Peyer's patch (tissue), 4 donors: ENCODE data around the gene KLHL13. TPM values are rescaled to one million over a fixed set of nuclear protein-coding genes. Genes with fewer than 3 reads are reported as not detected.
"Not testable (repeated sequence)": the region's sequence is repeated elsewhere in the genome, so short reads cannot be mapped to it uniquely, and the experiment has no call there.

ENCODE experiments used
- DNase-seq, 3 donors: peaks; one replicate each; pipeline ENCODE4 v3.0.0-alpha.2; 2017 to 2019
- H3K27ac ChIP-seq, 4 donors: fragments of 200-600 bp; sonication (generic); one replicate each; pipeline ENCODE4 v1.5.1; 2016 to 2019
- H3K27me3 ChIP-seq, 2 donors: fragments of 200-600 bp; sonication (generic); one replicate each; pipeline ENCODE4 v1.5.1; 2019
- H3K36me3 ChIP-seq, 3 donors: fragments of 200-600 bp; sonication (generic); one replicate each; pipeline ENCODE4 v1.5.1; 2016 to 2019
- H3K4me1 ChIP-seq, 4 donors: fragments of 200-600 bp; sonication (generic); one replicate each; pipeline ENCODE4 v1.5.1; 2016 to 2019
- H3K4me3 ChIP-seq, 4 donors: fragments of 200-600 bp; sonication (generic); 1 replicate in 3 of 4; 2 replicates in 1 of 4; pipeline ENCODE4 v1.5.1; 2016 to 2019; ENCODE audit warnings: mild to moderate bottlenecking in 1 of 4
- H3K9me3 ChIP-seq, 4 donors: fragments of 200-600 bp; sonication (generic); one replicate each; pipeline ENCODE4 v1.5.1; 2016 to 2019; ENCODE audit warnings: mild to moderate bottlenecking in 1 of 4
- POLR2A ChIP-seq, 2 donors: fragments of 450-650 bp; IDR thresholded peaks; one replicate each; pipeline ENCODE4 v1.5.1; 2017; ENCODE audit warnings: antibody characterized with exemption in 2 of 2, mild to moderate bottlenecking in 2 of 2, moderate library complexity in 2 of 2
- total RNA-seq, 4 donors: library from RNA; depleted of rRNA; stranded (reverse); fragments of >200 nt; gene quantifications; one replicate each; pipeline ENCODE4 v1.1.0, GENCODE V29; 2016
- TF ChIP-seq, protein P1 (sequence below), 6 experiments: fragments of 450-650 bp in 4 of 6; fragments of 200-600 bp in 2 of 6; sonication (generic) in 1 of 6; IDR thresholded peaks; one replicate each; pipeline ENCODE4 v1.5.1; 2017 to 2019; ENCODE audit warnings: antibody characterized with exemption in 6 of 6, mild to moderate bottlenecking in 3 of 6, moderate library complexity in 1 of 6

Gene KLHL13
- total RNA-seq, 4 donors from 2014 or later, result 4.0 to 14.0 (median 8.1) TPM

DNA sequence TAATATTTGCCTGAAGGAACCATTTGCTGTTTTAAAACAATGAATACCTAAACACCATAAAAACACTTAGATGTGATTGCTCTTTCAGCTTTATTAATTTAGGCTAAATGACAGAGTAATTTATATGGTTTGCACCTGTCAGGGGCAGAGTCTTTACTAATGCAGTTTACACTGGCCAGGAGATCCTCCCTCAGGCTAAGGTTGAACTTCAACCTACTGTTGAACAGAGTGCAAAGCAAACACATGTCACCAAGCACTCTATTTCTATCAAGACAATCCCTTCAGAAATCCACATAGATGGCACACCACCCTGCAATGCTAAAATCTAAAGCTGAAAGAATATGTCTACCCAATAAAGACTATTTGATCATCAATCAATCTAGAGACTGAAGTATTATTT is 147.3 kb downstream of the KLHL13 start:
- Histone ChIP-seq H3K4me1 (no peaks in the 10 kb centered on the region), H3K9me3 (no peaks in the 10 kb centered on the region), H3K36me3 (no peaks in the 10 kb centered on the region), H3K27me3 (no peaks in the 10 kb centered on the region), H3K4me3 (no peak overlapping the region), H3K27ac (peak overlapping the region in 2 of 4 donors; percentile 38 to 54)
- DNase-seq, result no peak
- no peak for TF ChIP-seq POLR2A (IDR thresholded peaks at IDR 0.05)
- TF ChIP-seq, protein P1, sequence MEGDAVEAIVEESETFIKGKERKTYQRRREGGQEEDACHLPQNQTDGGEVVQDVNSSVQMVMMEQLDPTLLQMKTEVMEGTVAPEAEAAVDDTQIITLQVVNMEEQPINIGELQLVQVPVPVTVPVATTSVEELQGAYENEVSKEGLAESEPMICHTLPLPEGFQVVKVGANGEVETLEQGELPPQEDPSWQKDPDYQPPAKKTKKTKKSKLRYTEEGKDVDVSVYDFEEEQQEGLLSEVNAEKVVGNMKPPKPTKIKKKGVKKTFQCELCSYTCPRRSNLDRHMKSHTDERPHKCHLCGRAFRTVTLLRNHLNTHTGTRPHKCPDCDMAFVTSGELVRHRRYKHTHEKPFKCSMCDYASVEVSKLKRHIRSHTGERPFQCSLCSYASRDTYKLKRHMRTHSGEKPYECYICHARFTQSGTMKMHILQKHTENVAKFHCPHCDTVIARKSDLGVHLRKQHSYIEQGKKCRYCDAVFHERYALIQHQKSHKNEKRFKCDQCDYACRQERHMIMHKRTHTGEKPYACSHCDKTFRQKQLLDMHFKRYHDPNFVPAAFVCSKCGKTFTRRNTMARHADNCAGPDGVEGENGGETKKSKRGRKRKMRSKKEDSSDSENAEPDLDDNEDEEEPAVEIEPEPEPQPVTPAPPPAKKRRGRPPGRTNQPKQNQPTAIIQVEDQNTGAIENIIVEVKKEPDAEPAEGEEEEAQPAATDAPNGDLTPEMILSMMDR (IDR thresholded peaks at IDR 0.05), result no peak

DNA sequence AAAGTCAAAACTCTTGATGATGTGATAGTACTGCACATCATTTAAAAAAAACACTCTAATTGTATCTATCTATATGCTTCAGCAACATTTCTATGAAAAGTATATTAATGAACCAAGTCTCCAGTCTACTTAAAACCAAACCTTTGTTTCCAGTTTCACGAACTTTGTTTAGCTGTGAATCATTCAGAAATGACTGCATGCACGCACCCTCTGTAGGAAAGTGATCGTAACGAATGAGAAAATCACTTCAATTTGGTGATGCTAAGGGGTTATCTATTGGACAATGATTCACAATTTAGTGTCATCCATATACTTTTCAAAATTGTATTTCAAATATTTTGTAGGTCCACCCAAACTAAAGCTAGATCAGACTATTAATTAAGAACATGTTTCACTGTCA is 157.6 kb downstream of the KLHL13 start:
- H3K4me1 ChIP-seq, result no peaks in the 10 kb centered on the region
- DNase-seq, result no peak
- no peak for TF ChIP-seq POLR2A (IDR thresholded peaks at IDR 0.05)
- TF ChIP-seq, protein P1 (IDR thresholded peaks at IDR 0.05), result no peak
- H3K27me3 ChIP-seq, result no peaks in the 10 kb centered on the region
- no peak overlapping the region for H3K27ac ChIP-seq
- no peaks in the 10 kb centered on the region for H3K9me3 ChIP-seq
- no peaks in the 10 kb centered on the region for H3K36me3 ChIP-seq
- no peak overlapping the region for H3K4me3 ChIP-seq

DNA sequence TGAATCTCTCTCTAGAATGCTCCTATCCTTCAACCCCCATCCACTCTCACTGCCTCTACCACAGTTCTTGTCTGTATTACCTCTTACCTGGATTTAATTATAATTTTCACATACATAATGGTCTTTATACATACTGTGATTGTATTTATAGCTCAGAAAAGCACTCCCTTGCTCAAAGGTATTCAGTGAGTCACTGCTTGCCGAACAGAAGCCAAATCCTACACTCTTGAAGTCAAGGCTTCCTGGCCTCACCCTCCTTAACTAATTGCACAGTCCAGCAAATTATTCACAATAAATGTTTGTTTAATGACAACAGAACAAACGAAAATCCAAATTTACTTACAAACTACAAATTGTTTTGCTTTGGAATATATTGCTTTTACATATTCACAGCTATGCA is 159.5 kb downstream of the KLHL13 start:
- no peaks in the 10 kb centered on the region for H3K36me3 ChIP-seq
- no peak overlapping the region for H3K27ac ChIP-seq
- TF ChIP-seq, protein P1 (IDR thresholded peaks at IDR 0.05), result no peak
- TF ChIP-seq POLR2A (IDR thresholded peaks at IDR 0.05), result no peak
- no peak overlapping the region for H3K4me3 ChIP-seq
- H3K4me1 ChIP-seq, result no peaks in the 10 kb centered on the region
- DNase-seq, result no peak
- no peaks in the 10 kb centered on the region for H3K9me3 ChIP-seq
- no peaks in the 10 kb centered on the region for H3K27me3 ChIP-seq

DNA sequence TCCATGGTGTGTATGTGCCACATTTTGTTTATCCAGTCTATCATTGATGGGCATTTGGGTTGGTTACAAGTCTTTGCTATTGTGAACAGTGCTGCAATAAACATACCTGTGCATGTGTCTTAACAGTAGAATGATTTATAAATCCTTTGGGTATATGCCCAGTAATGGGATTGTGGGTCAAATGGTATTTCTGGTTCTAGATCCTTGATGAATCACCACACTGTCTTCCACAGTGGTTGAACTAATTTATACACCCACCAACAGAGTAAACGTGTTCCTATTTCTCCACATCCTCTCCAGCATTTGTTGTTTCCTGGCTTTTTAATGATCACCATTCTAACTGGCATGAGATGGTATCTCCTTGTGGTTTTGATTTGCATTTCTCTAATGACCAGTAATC is 177.3 kb downstream of the KLHL13 start:
- not testable (repeated sequence) for H3K36me3 ChIP-seq, DNase-seq, H3K4me3 ChIP-seq, H3K9me3 ChIP-seq, H3K4me1 ChIP-seq, H3K27me3 ChIP-seq, H3K27ac ChIP-seq

DNA sequence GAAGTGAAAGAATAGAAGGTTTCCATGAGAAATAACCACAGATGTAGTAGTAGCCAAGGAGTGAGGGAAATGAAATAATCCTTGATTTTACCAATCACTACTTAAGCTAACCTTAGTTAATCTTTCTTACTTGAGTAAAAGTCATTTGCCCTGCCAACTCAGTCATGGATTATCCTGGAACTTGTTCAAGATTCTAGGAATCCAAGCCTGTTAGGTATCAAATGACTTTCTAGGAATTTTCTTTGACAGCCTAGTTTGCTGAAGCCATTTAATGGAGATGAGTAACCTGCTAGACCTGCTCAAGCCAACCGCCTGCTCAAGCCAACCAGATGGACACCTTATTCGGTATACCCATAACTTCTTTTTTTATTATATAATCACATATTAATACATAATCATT is 180.5 kb downstream of the KLHL13 start:
- H3K36me3 ChIP-seq, result no peaks in the 10 kb centered on the region
- H3K4me3 ChIP-seq, result no peak overlapping the region
- H3K27ac ChIP-seq, result no peak overlapping the region
- no peaks in the 10 kb centered on the region for H3K27me3 ChIP-seq
- no peak for TF ChIP-seq POLR2A (IDR thresholded peaks at IDR 0.05)
- TF ChIP-seq, protein P1 (IDR thresholded peaks at IDR 0.05), result no peak
- H3K9me3 ChIP-seq, result no peaks in the 10 kb centered on the region
- H3K4me1 ChIP-seq, result no peaks in the 10 kb centered on the region
- no peak for DNase-seq

DNA sequence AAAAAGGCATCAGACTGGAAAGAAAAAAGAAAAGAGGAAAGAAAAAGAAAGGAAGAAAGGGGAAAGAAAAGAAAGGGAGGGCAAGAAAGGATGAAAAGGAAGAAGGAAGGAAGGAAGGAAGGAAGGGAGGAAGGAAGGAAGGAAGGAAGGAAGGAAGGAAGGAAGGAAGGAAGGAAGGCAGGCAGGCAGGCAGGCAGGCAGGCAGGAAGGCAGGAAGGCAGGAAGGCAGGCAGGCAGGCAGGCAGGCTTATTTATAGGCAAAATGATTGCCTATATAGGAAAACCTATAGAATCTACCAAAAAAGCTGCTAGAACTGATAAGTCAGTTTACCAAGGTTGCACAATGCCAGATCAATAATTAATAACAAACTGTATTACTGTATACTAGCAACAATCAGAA is 186.5 kb downstream of the KLHL13 start:
- not testable (repeated sequence) for H3K36me3 ChIP-seq, H3K4me3 ChIP-seq, H3K27me3 ChIP-seq, H3K27ac ChIP-seq, H3K4me1 ChIP-seq, H3K9me3 ChIP-seq, DNase-seq

DNA sequence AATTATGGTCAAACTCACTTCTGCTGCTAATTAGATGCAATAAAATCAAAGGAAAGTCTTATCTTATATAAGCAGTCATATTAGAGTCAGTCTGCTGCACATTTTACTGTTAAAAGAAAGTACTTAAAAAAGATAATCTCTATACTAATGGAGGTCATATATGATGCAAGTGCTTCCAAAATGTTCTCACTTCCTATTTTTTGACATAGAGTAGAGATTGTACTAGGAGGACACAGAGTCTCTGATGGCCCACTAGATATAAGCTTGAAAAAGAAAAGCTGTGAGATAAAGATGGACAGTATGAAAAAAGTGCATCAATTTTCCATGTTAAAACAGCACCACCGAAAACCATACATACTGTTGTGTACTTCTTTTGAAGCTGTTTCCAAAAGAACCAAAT is 196.9 kb downstream of the KLHL13 start:
- no peaks in the 10 kb centered on the region for H3K9me3 ChIP-seq
- no peaks in the 10 kb centered on the region for H3K27me3 ChIP-seq
- no peak overlapping the region for H3K27ac ChIP-seq
- no peaks in the 10 kb centered on the region for H3K36me3 ChIP-seq
- TF ChIP-seq POLR2A (IDR thresholded peaks at IDR 0.05), result no peak
- TF ChIP-seq, protein P1 (IDR thresholded peaks at IDR 0.05), result no peak
- no peaks in the 10 kb centered on the region for H3K4me1 ChIP-seq
- H3K4me3 ChIP-seq, result no peak overlapping the region
- no peak for DNase-seq
